Measurements from ENCODE around the gene DCAF11.
"Not testable (repeated sequence)": the region's sequence is repeated elsewhere in the genome, so short reads cannot be mapped to it uniquely, and the experiment has no call there.

The DCAF11 gene

GRCh38 chr14:24096545-24097181, 17.9 kb upstream of the DCAF11 start:
- no peak for DNase-seq (ENCODE audit: low read depth, low spot score)

- DNase-seq (ENCODE audit: low read depth, low spot score) = no peak
Measured at GRCh38 chr14:24098229-24098926, 16.2 kb upstream of the DCAF11 start.

- no peak for DNase-seq (ENCODE audit: low read depth, low spot score)
Measured at GRCh38 chr14:24098927-24099813, 15.4 kb upstream of the DCAF11 start.

GRCh38 chr14:24100197-24100981, 14.2 kb upstream of the DCAF11 start:
- no peak for DNase-seq (ENCODE audit: low read depth, low spot score)

- no peak for DNase-seq (ENCODE audit: low read depth, low spot score)
Measured at GRCh38 chr14:24100982-24101494, 13.5 kb upstream of the DCAF11 start.

- DNase-seq (ENCODE audit: low read depth, low spot score) = no peak
Measured at GRCh38 chr14:24102357-24103048, 12.1 kb upstream of the DCAF11 start.

- DNase-seq (ENCODE audit: low read depth, low spot score) = no peak
Measured at GRCh38 chr14:24103451-24103850, 11.1 kb upstream of the DCAF11 start.

- not testable (repeated sequence) for DNase-seq (ENCODE audit: low read depth, low spot score)
Measured at GRCh38 chr14:24105609-24106239, 8.9 kb upstream of the DCAF11 start.

- no peak for DNase-seq (ENCODE audit: low read depth, low spot score)
Measured at GRCh38 chr14:24106672-24107271, 7.8 kb upstream of the DCAF11 start.

- no peak for DNase-seq (ENCODE audit: low read depth, low spot score)
Measured at GRCh38 chr14:24108336-24108874, 6.2 kb upstream of the DCAF11 start.

GRCh38 chr14:24110060-24110459, 4.5 kb upstream of the DCAF11 start:
- DNase-seq (ENCODE audit: low read depth, low spot score) = no peak

GRCh38 chr14:24110523-24110922, 4.1 kb upstream of the DCAF11 start:
- no peak for DNase-seq (ENCODE audit: low read depth, low spot score)

GRCh38 chr14:24113379-24113800, 1.2 kb upstream of the DCAF11 start:
- DNase-seq (ENCODE audit: low read depth, low spot score) = no peak

- DNase-seq (ENCODE audit: low read depth, low spot score) = peak; percentile 77
Measured at GRCh38 chr14:24113801-24114531, 611 bp upstream of the DCAF11 start.

GRCh38 chr14:24115422-24116127, 998 bp downstream of the DCAF11 start:
- no peak for DNase-seq (ENCODE audit: low read depth, low spot score)

GRCh38 chr14:24116128-24116814, 1.7 kb downstream of the DCAF11 start:
- no peak for DNase-seq (ENCODE audit: low read depth, low spot score)

- no peak for DNase-seq (ENCODE audit: low read depth, low spot score)
Measured at GRCh38 chr14:24117179-24117578, 2.6 kb downstream of the DCAF11 start.

GRCh38 chr14:24119691-24120090, 5.1 kb downstream of the DCAF11 start:
- no peak for DNase-seq (ENCODE audit: low read depth, low spot score)
